Panc1 (cell line): ENCODE measurements around the gene ACSS1. TPM values are rescaled to one million over a fixed set of nuclear protein-coding genes. Genes with fewer than 3 reads are reported as not detected.

ENCODE experiments used
- ATAC-seq: fragments of 200-7000 bp; cut with Tn5 transposase; 2 replicates; pipeline ENCODE4 v1.9.1; 2020; ENCODE audit warnings: mild to moderate bottlenecking, moderate library complexity
- BruUV-seq: library from RNA; stranded (reverse); fragments of 400-500 nt; replicated peaks from 2 replicates; lab custom pipeline; 2021; lab: Mats Ljungman, UMichigan
- CTCF ChIA-PET: fragments of 300-600 bp; sonication (Branson Sonifier 250); formaldehyde crosslinking; loops from one replicate; lab custom pipeline; 2022; ENCODE audit warnings: antibody characterized with exemption; lab: Charles Lee
- POLR2A ChIA-PET: fragments of 300-600 bp; sonication (Branson Sonifier 250); formaldehyde crosslinking; loops from one replicate; lab custom pipeline; 2022; ENCODE audit warnings: antibody characterized with exemption; lab: Charles Lee
- DNase-seq: peaks from one replicate; pipeline ENCODE4 v3.0.0-alpha.2; 2010; ENCODE audit warnings: low read depth, low spot score
- H3K27ac ChIP-seq: 2 replicates; pipeline ENCODE4 v1.5.1; 2011; ENCODE audit warnings: mild to moderate bottlenecking, low read length, inconsistent platforms
- H3K27me3 ChIP-seq: fragments of 200-500 bp; sonication (Bioruptor generic); 2 replicates; pipeline ENCODE4 v1.6.0; 2014; ENCODE audit warnings: low read length, inconsistent platforms; ENCODE audit not compliant: control insufficient read depth, insufficient read depth
- H3K36me3 ChIP-seq: fragments of 200-500 bp; sonication (Bioruptor generic); 2 replicates; pipeline ENCODE4 v1.5.1; 2014; ENCODE audit warnings: inconsistent platforms, mild to moderate bottlenecking, low read length, moderate library complexity; ENCODE audit not compliant: control insufficient read depth, insufficient read depth
- H3K4me1 ChIP-seq: 2 replicates; pipeline ENCODE4 v1.5.1; 2011; ENCODE audit warnings: inconsistent platforms, mild to moderate bottlenecking, low read length, moderate library complexity; ENCODE audit not compliant: control insufficient read depth, insufficient read depth
- H3K4me3 ChIP-seq, 2 experiments: 2 replicates each; pipeline ENCODE4 v1.5.1; 2011 to 2012; ENCODE audit warnings: low read depth in 2 of 2, low read length in 2 of 2, mild to moderate bottlenecking in 2 of 2, inconsistent platforms in 1 of 2, moderate library complexity in 1 of 2
- H3K9me3 ChIP-seq: fragments of 200-500 bp; sonication (Bioruptor generic); 2 replicates; pipeline ENCODE4 v1.5.1; 2014; ENCODE audit warnings: low read depth, mild to moderate bottlenecking, inconsistent platforms, low read length, moderate library complexity; ENCODE audit not compliant: control insufficient read depth, insufficient read depth
- CTCF ChIP-seq: fragments of 450-650 bp; IDR thresholded peaks from 2 replicates; pipeline ENCODE4 v1.5.1; 2017; ENCODE audit warnings: mild to moderate bottlenecking
- POLR2AphosphoS5 ChIP-seq: IDR thresholded peaks from 2 replicates; pipeline ENCODE4 v1.6.1; 2012; ENCODE audit warnings: mild to moderate bottlenecking, low read depth, low read length, moderate library complexity
- REST ChIP-seq, 2 experiments: IDR thresholded peaks; 2 replicates each; pipeline ENCODE4 v1.6.1; 2011 to 2012; ENCODE audit warnings: low read depth in 2 of 2, control low read depth in 1 of 2, low read length in 1 of 2, mild to moderate bottlenecking in 1 of 2, moderate library complexity in 1 of 2; ENCODE audit not compliant: insufficient read depth in 1 of 2
- SIN3A ChIP-seq: IDR thresholded peaks from 2 replicates; pipeline ENCODE4 v1.6.1; 2012; ENCODE audit warnings: low read depth, mild to moderate bottlenecking, low read length, moderate library complexity, borderline replicate concordance; ENCODE audit not compliant: insufficient read depth
- TCF7L2 ChIP-seq: IDR thresholded peaks from 2 replicates; pipeline ENCODE4 v1.6.1; 2011; ENCODE audit warnings: mild to moderate bottlenecking, low read depth, low read length, inconsistent platforms
- in situ Hi-C: cut with HindIII; loops from 2 replicates; pipeline ENCODE4 v1.10.0; 2016; ENCODE audit warnings: low sequenced_read_pairs, low pct_unique_long_range_greater_than_20kb
- intact Hi-C: fragments of 100-400 bp; cut with micrococcal nuclease; formaldehyde crosslinking; loops from one replicate; pipeline ENCODE4 v1.10.0; 2022; ENCODE audit not compliant: unreplicated experiment
- total RNA-seq: library from RNA; stranded (reverse); gene quantifications from one replicate; pipeline ENCODE4 v1.2.1, GENCODE V29; 2021; ENCODE audit not compliant: unreplicated experiment

The ACSS1 gene
- total RNA-seq, 1 experiment from 2014 or later, result 32.2 TPM

DNA sequence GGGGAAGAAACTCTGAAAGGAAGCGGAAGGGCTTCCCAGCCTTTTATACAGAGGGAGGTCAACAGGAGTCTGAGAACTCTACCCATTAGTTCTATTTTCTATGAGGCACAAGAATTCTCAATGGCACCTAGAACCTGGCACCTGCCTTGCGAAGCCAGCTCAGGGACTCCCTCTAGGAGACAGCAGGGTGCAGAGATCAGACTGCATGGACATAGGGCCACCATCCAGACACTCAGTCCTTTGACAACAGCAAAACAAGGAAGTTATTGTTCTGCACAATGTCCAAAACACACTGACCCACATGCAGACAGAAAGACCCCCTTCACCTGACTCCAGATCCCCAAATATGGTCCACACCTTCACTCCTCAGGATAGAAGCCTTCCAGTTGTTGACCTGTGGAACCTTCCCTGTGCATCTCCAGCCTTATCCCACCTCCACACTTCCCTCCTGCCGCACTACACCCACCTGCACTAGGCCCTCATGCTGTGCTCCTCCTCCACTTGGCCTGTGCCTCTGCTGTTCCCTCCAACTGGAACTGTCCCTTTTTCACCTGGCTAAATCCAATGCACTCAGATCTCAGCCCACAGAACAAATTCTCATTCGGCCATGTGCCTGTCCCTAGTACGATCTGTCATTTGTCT is 27.8 kb downstream of the ACSS1 start:
- BruUV-seq, result no TSS peak
- H3K4me3 ChIP-seq, result no peak overlapping the region
- H3K27me3 ChIP-seq, result no peaks in the 10 kb centered on the region
- H3K4me1 ChIP-seq, result peaks cover 16% of the 10 kb centered on the region
- no peaks in the 10 kb centered on the region for H3K9me3 ChIP-seq
- intact Hi-C loops, result no loop called here
- TF ChIP-seq TCF7L2 (no peak), POLR2AphosphoS5 (no peak), SIN3A (no peak), CTCF (no peak), REST (IDR thresholded peaks at IDR 0.05; ENCODE audit: insufficient read depth in 1 of 2, low read depth in 2 of 2, low read length in 1 of 2) (no peak)
- ChIA-PET CTCF (no interaction called here), POLR2A (no interaction called here)
- ATAC-seq (no peak), DNase-seq (no peak)
- H3K36me3 ChIP-seq, result no peaks in the 10 kb centered on the region
- in situ Hi-C loops, result no loop called here
- H3K27ac ChIP-seq, result no peak overlapping the region

DNA sequence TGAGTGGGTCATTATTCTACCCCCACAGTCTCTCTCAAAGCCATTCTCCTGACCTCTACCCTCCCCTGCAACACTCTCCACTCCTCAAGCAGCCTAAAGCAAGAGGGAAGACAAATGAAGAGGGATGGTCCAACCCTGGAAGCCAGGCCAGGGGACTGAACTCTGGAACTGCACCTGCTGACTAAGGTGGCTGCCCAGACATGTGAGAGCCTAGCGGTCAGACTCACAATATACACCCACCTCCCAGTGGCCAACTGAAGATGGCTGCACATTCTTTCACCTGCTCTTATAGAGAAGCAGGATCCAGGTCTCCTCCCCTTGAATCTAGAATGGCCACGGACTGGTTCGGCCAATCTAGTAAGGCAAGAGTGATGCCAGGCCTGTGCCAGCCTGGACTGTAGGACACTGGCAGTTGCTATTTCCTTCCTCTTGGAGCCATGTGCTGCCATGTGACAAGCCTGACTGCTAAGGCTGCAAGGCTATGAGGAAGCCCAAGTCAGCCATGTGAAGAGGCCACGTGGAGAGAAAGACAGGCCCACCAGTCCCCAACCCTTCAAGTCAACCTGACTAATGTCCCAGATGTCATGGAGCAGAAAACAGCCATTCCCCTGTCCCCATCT is 31.8 kb downstream of the ACSS1 start:
- H3K36me3 ChIP-seq, result no peaks in the 10 kb centered on the region
- no TSS peak for BruUV-seq
- no peaks in the 10 kb centered on the region for H3K27me3 ChIP-seq
- ChIA-PET CTCF (no interaction called here), POLR2A (no interaction called here)
- intact Hi-C loops, result no loop called here
- no peak for DNase-seq
- H3K4me3 ChIP-seq, result no peak overlapping the region
- TF ChIP-seq CTCF (no peak), REST (IDR thresholded peaks at IDR 0.05; ENCODE audit: insufficient read depth in 1 of 2, low read depth in 2 of 2, low read length in 1 of 2) (no peak), POLR2AphosphoS5 (no peak), SIN3A (no peak), TCF7L2 (no peak)
- H3K4me1 ChIP-seq, result no peaks in the 10 kb centered on the region
- no peak for ATAC-seq
- in situ Hi-C loops, result no loop called here
- no peaks in the 10 kb centered on the region for H3K9me3 ChIP-seq
- H3K27ac ChIP-seq, result no peak overlapping the region
